ENCODE data around the gene SYNGR3.

DNA sequence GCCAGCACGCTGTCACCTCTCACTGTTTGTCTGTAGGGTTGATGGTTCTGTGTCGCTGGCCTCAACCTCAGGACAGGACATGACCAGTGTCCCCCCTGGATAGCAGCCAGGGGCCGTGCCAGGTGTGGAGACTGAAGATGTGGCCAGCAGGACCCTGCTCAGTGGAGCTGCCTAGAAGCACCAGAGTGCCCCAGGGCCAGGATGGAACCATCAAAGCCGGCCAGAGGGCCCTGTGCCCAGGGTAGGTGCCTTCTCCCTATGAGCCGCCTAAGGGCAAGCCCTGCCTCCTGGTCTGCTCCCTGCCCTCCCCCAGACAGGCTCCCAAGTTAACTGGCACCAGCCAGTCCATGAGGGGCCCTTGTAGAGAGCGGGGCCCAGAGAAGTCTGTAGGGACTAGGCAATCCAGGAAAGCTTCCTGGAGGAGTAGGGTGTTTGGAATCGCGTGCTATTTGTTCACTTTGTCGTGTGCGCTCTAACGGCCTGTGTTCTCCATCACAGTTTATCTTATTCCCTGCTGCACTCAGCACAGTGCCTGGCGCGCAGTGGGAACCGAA is 31.0 kb upstream of the SYNGR3 start:
- no peak for TF ChIP-seq CTCF (IDR thresholded peaks at IDR 0.05)
- no peak for TF ChIP-seq POLR2A (IDR thresholded peaks at IDR 0.05)

All from adrenal gland (tissue), 5 donors.